ENCODE measurements around the gene P2RY14. TPM values are rescaled to one million over a fixed set of nuclear protein-coding genes. Genes with fewer than 3 reads are reported as not detected.

The P2RY14 gene
- total and polyA plus RNA-seq, 2 experiments from 2014 or later = 0.95 TPM; not detected in 1

GRCh38 chr3:151209654-151210053 lies 68.7 kb downstream of the P2RY14 start:
- Mint-ChIP-seq H3K27me3 (ENCODE audit: insufficient read depth, low read depth, poor library complexity) (peaks cover 3% of the 10 kb centered on the region), H3K4me1 (peaks cover 27% of the 10 kb centered on the region), H3K36me3 (ENCODE audit: low read depth) (no peaks in the 10 kb centered on the region), H3K4me3 (no peak overlapping the region), H3K27ac (peak overlapping the region; percentile 42), H3K9me3 (no peaks in the 10 kb centered on the region)
- Histone ChIP-seq H3K36me3 (ENCODE audit: insufficient read depth) (no peaks in the 10 kb centered on the region), H4K20me1 (replicated peaks; ENCODE audit: insufficient read depth) (no peaks in the 10 kb centered on the region), H3K4me3 (no peak overlapping the region), H3F3A (replicated peaks; ENCODE audit: low read depth) (no peaks in the 10 kb centered on the region), H2AFZ (no peak overlapping the region), H3K79me2 (replicated peaks; ENCODE audit: insufficient read depth) (no peaks in the 10 kb centered on the region), H3K9me2 (ENCODE audit: insufficient read depth) (no peaks in the 10 kb centered on the region), H3K27me3 (ENCODE audit: insufficient read depth) (no peaks in the 10 kb centered on the region), H3K27ac (ENCODE audit: low read depth) (no peak overlapping the region), H3K4me1 (ENCODE audit: insufficient read depth) (peaks cover 4% of the 10 kb centered on the region; the same call in 1 of the 2 replicates), H3K4me2 (no peak overlapping the region)
- no peak for ATAC-seq
- no peak for DNase-seq (ENCODE audit: low spot score)
- no peak for TF ChIP-seq CREB1 (CRISPR knock-in tag; IDR thresholded peaks at IDR 0.05; ENCODE audit: low read depth)
- no peak for TF ChIP-seq ZNF462 (CRISPR knock-in tag; IDR thresholded peaks at IDR 0.05)
- TF ChIP-seq STAT1 (IDR thresholded peaks at IDR 0.05; ENCODE audit: unreplicated experiment) = no peak

GRCh38 chr3:151206201-151206600 lies 72.1 kb downstream of the P2RY14 start:
- Mint-ChIP-seq H3K27ac (no peak overlapping the region), H3K36me3 (ENCODE audit: low read depth) (no peaks in the 10 kb centered on the region), H3K27me3 (ENCODE audit: insufficient read depth, low read depth, poor library complexity) (peaks cover 3% of the 10 kb centered on the region), H3K4me1 (peaks cover 21% of the 10 kb centered on the region), H3K9me3 (no peaks in the 10 kb centered on the region), H3K4me3 (no peak overlapping the region)
- no peak overlapping the region for H3K4me3 ChIP-seq
- ATAC-seq = no peak
- H3F3A ChIP-seq (replicated peaks; ENCODE audit: low read depth) = no peaks in the 10 kb centered on the region
- DNase-seq (ENCODE audit: low spot score) = no peak
- H3K9me2 ChIP-seq (ENCODE audit: insufficient read depth) = no peaks in the 10 kb centered on the region
- H3K4me1 ChIP-seq (ENCODE audit: insufficient read depth) = peaks cover 4% of the 10 kb centered on the region; the same call in 1 of the 2 replicates
- H3K4me2 ChIP-seq = no peak overlapping the region
- H3K79me2 ChIP-seq (replicated peaks; ENCODE audit: insufficient read depth) = no peaks in the 10 kb centered on the region
- H3K36me3 ChIP-seq (ENCODE audit: insufficient read depth) = no peaks in the 10 kb centered on the region
- H3K27me3 ChIP-seq (ENCODE audit: insufficient read depth) = no peaks in the 10 kb centered on the region
- H2AFZ ChIP-seq = no peak overlapping the region
- H4K20me1 ChIP-seq (replicated peaks; ENCODE audit: insufficient read depth) = no peaks in the 10 kb centered on the region
- no peak overlapping the region; the same call in 1 of the 2 replicates for H3K27ac ChIP-seq (ENCODE audit: low read depth)
- TF ChIP-seq POLR2AphosphoS5 (IDR thresholded peaks at IDR 0.05; ENCODE audit: low read depth) = no peak
- TF ChIP-seq EZH2 (IDR thresholded peaks at IDR 0.05; ENCODE audit: low read depth, unreplicated experiment) = no peak
- TF ChIP-seq STAT1 (IDR thresholded peaks at IDR 0.05; ENCODE audit: unreplicated experiment) = no peak
- TF ChIP-seq, protein P1, sequence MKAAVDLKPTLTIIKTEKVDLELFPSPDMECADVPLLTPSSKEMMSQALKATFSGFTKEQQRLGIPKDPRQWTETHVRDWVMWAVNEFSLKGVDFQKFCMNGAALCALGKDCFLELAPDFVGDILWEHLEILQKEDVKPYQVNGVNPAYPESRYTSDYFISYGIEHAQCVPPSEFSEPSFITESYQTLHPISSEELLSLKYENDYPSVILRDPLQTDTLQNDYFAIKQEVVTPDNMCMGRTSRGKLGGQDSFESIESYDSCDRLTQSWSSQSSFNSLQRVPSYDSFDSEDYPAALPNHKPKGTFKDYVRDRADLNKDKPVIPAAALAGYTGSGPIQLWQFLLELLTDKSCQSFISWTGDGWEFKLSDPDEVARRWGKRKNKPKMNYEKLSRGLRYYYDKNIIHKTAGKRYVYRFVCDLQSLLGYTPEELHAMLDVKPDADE (IDR thresholded peaks at IDR 0.05) = no peak
- TF ChIP-seq NANOG (IDR thresholded peaks at IDR 0.05; ENCODE audit: borderline replicate concordance) = no peak
- TF ChIP-seq, protein P2, sequence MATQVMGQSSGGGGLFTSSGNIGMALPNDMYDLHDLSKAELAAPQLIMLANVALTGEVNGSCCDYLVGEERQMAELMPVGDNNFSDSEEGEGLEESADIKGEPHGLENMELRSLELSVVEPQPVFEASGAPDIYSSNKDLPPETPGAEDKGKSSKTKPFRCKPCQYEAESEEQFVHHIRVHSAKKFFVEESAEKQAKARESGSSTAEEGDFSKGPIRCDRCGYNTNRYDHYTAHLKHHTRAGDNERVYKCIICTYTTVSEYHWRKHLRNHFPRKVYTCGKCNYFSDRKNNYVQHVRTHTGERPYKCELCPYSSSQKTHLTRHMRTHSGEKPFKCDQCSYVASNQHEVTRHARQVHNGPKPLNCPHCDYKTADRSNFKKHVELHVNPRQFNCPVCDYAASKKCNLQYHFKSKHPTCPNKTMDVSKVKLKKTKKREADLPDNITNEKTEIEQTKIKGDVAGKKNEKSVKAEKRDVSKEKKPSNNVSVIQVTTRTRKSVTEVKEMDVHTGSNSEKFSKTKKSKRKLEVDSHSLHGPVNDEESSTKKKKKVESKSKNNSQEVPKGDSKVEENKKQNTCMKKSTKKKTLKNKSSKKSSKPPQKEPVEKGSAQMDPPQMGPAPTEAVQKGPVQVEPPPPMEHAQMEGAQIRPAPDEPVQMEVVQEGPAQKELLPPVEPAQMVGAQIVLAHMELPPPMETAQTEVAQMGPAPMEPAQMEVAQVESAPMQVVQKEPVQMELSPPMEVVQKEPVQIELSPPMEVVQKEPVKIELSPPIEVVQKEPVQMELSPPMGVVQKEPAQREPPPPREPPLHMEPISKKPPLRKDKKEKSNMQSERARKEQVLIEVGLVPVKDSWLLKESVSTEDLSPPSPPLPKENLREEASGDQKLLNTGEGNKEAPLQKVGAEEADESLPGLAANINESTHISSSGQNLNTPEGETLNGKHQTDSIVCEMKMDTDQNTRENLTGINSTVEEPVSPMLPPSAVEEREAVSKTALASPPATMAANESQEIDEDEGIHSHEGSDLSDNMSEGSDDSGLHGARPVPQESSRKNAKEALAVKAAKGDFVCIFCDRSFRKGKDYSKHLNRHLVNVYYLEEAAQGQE (IDR thresholded peaks at IDR 0.05; ENCODE audit: unreplicated experiment) = no peak
